H9 (cell line): ENCODE data around the gene USP12. TPM values are rescaled to one million over a fixed set of nuclear protein-coding genes. Genes with fewer than 3 reads are reported as not detected.

Source experiments
- DNase-seq: peaks from one replicate; pipeline ENCODE4 v3.0.0-alpha.2; 2017
- H2AFZ ChIP-seq: one replicate; pipeline ENCODE4 v1.6.1; 2013; ENCODE audit warnings: mild to moderate bottlenecking, low read length, control low read depth, moderate library complexity
- H2AK5ac ChIP-seq: 2 replicates; pipeline ENCODE4 v1.6.1; 2013; ENCODE audit warnings: low read length, control low read depth, mixed read lengths; ENCODE audit not compliant: insufficient read length
- H2BK120ac ChIP-seq: one replicate; pipeline ENCODE4 v1.6.1; 2013; ENCODE audit warnings: low read depth, mild to moderate bottlenecking, low read length, control low read depth, inconsistent platforms; ENCODE audit not compliant: poor library complexity, severe bottlenecking
- H2BK12ac ChIP-seq: 2 replicates; pipeline ENCODE4 v1.6.1; 2013; ENCODE audit warnings: low read length, control low read depth, mixed read lengths, low read depth; ENCODE audit not compliant: insufficient read length
- H2BK15ac ChIP-seq: 2 replicates; pipeline ENCODE4 v1.6.1; 2013; ENCODE audit warnings: low read depth, low read length, control low read depth
- H2BK20ac ChIP-seq: one replicate; pipeline ENCODE4 v1.6.1; 2013; ENCODE audit warnings: low read depth, mild to moderate bottlenecking, low read length, control low read depth, inconsistent platforms; ENCODE audit not compliant: poor library complexity, severe bottlenecking
- H2BK5ac ChIP-seq: 2 replicates; pipeline ENCODE4 v1.6.1; 2013; ENCODE audit warnings: low read length, control low read depth, mixed read lengths; ENCODE audit not compliant: insufficient read length
- H3K14ac ChIP-seq: 2 replicates; pipeline ENCODE4 v1.6.1; 2013; ENCODE audit warnings: low read length, control low read depth; ENCODE audit not compliant: insufficient read depth
- H3K18ac ChIP-seq: 2 replicates; pipeline ENCODE4 v1.6.1; 2013; ENCODE audit warnings: low read depth, mild to moderate bottlenecking, mixed read lengths, low read length, control low read depth; ENCODE audit not compliant: insufficient read length
- H3K23ac ChIP-seq: 2 replicates; pipeline ENCODE4 v1.6.1; 2013; ENCODE audit warnings: low read length, control low read depth, mixed read lengths, low read depth; ENCODE audit not compliant: insufficient read length
- H3K23me2 ChIP-seq: 2 replicates; pipeline ENCODE4 v1.6.1; 2013; ENCODE audit warnings: low read depth, mild to moderate bottlenecking, mixed read lengths, low read length, control low read depth; ENCODE audit not compliant: insufficient read length, poor library complexity, severe bottlenecking
- H3K27ac ChIP-seq: 2 replicates; pipeline ENCODE4 v1.5.1; 2013; ENCODE audit warnings: low read length, control low read depth, mixed read lengths, low read depth; ENCODE audit not compliant: insufficient read length
- H3K27me3 ChIP-seq: 2 replicates; pipeline ENCODE4 v1.6.1; 2013; ENCODE audit warnings: low read length, control low read depth, inconsistent platforms; ENCODE audit not compliant: insufficient read depth
- H3K4ac ChIP-seq: 2 replicates; pipeline ENCODE4 v1.6.1; 2013; ENCODE audit warnings: low read depth, mild to moderate bottlenecking, control low read depth, inconsistent platforms, low read length, moderate library complexity
- H3K4me1 ChIP-seq: 2 replicates; pipeline ENCODE4 v1.6.1; 2013; ENCODE audit warnings: low read length, control low read depth, inconsistent platforms; ENCODE audit not compliant: insufficient read depth
- H3K4me2 ChIP-seq: 2 replicates; pipeline ENCODE4 v1.6.1; 2013; ENCODE audit warnings: low read length, control low read depth, mixed read lengths; ENCODE audit not compliant: insufficient read length, insufficient read depth
- H3K56ac ChIP-seq: 2 replicates; pipeline ENCODE4 v1.6.1; 2013; ENCODE audit warnings: low read depth, mild to moderate bottlenecking, mixed read lengths, low read length, control low read depth; ENCODE audit not compliant: insufficient read length
- H3K79me1 ChIP-seq: 2 replicates; pipeline ENCODE4 v1.6.1; 2013; ENCODE audit warnings: low read depth, mild to moderate bottlenecking, moderate library complexity, low read length, control low read depth, inconsistent platforms; ENCODE audit not compliant: insufficient read depth, poor library complexity, severe bottlenecking
- H3K79me2 ChIP-seq: 2 replicates; pipeline ENCODE4 v1.6.1; 2013; ENCODE audit warnings: low read length, control low read depth, inconsistent platforms; ENCODE audit not compliant: insufficient read depth
- H3K9ac ChIP-seq: 2 replicates; pipeline ENCODE4 v1.6.1; 2013; ENCODE audit warnings: low read length, control low read depth, mixed read lengths; ENCODE audit not compliant: insufficient read length; ENCODE audit errors: extremely low read depth
- H3K9me3 ChIP-seq: one replicate; pipeline ENCODE4 v1.6.1; 2013; ENCODE audit warnings: low read depth, low read length, inconsistent platforms; ENCODE audit not compliant: control insufficient read depth
- H3T11ph ChIP-seq: one replicate; pipeline ENCODE4 v1.6.1; 2013; ENCODE audit warnings: mild to moderate bottlenecking, low read length, control low read depth, inconsistent platforms
- H4K20me1 ChIP-seq: one replicate; pipeline ENCODE4 v1.6.1; 2013; ENCODE audit not compliant: control insufficient read depth, insufficient read length, insufficient read depth
- H4K5ac ChIP-seq: 2 replicates; pipeline ENCODE4 v1.6.1; 2013; ENCODE audit warnings: low read depth, mild to moderate bottlenecking, mixed read lengths, low read length, control low read depth; ENCODE audit not compliant: insufficient read length
- H4K8ac ChIP-seq: replicated peaks from 2 replicates; pipeline ENCODE4 v1.6.1; 2013; ENCODE audit warnings: low read length, control low read depth, mixed read lengths, low read depth; ENCODE audit not compliant: insufficient read length
- H4K91ac ChIP-seq: 2 replicates; pipeline ENCODE4 v1.6.1; 2013; ENCODE audit warnings: low read depth, mild to moderate bottlenecking, moderate library complexity, mixed read lengths, low read length, control low read depth; ENCODE audit not compliant: insufficient read length
- H3K27ac Mint-ChIP-seq, 3 experiments: 2 replicates in 2 of 3; 3 replicates in 1 of 3; pipeline ENCODE4 v1.8.0; 2020 to 2021; ENCODE audit warnings: mixed read lengths in 3 of 3, mild to moderate bottlenecking in 1 of 3, moderate library complexity in 1 of 3
- H3K27me3 Mint-ChIP-seq: 2 replicates; pipeline ENCODE4 v1.8.0; 2021; ENCODE audit warnings: low read depth, mild to moderate bottlenecking, moderate library complexity, mixed read lengths
- H3K36me3 Mint-ChIP-seq, 3 experiments: 2 replicates in 2 of 3; 3 replicates in 1 of 3; pipeline ENCODE4 v1.8.0; 2020 to 2021; ENCODE audit warnings: low read depth in 3 of 3, mixed read lengths in 3 of 3; ENCODE audit not compliant: insufficient read depth in 1 of 3
- H3K4me1 Mint-ChIP-seq, 2 experiments: 2 replicates each; pipeline ENCODE4 v1.8.0; 2020; ENCODE audit warnings: mixed read lengths in 2 of 2
- H3K4me3 Mint-ChIP-seq, 2 experiments: 2 replicates in 1 of 2; 3 replicates in 1 of 2; pipeline ENCODE4 v1.8.0; 2020 to 2021; ENCODE audit warnings: mild to moderate bottlenecking in 2 of 2, mixed read lengths in 2 of 2, moderate library complexity in 1 of 2
- H3K9me3 Mint-ChIP-seq, 2 experiments: 2 replicates in 1 of 2; 3 replicates in 1 of 2; pipeline ENCODE4 v1.8.0; 2020; ENCODE audit warnings: mild to moderate bottlenecking in 2 of 2, mixed read lengths in 2 of 2, moderate library complexity in 1 of 2
- WGBS: extraction: QIAGEN DNeasy Blood & Tissue Kit; methylation state at CpG from one replicate; pipeline ENCODE4 v1.1.7; 2013; ENCODE audit warnings: missing lambda C conversion rate, low lambda C conversion rate, mixed read lengths; ENCODE audit not compliant: insufficient read length; ENCODE audit errors: extremely low coverage; 5-methylcytosine and 5-hydroxymethylcytosine counted together
- total RNA-seq: library from RNA; stranded (reverse); gene quantifications from 2 replicates; pipeline ENCODE4 v1.2.1, GENCODE V29; 2021
- TF ChIP-seq, protein P1 (sequence below): fragments of 200-600 bp; sonication (generic); conservative IDR thresholded peaks from 3 replicates; pipeline ENCODE4 v1.8.0; 2021; ENCODE audit warnings: antibody characterized with exemption, mild to moderate bottlenecking

The USP12 gene
- total RNA-seq, 1 experiment from 2014 or later, result 24.8 TPM

GRCh38 chr13:27208514-27208913 is 36.9 kb upstream of the USP12 start:
- no peak overlapping the region for H3K9ac ChIP-seq
- H2BK120ac ChIP-seq, result no peak overlapping the region
- H2BK12ac ChIP-seq, result no peak overlapping the region
- no peak overlapping the region for H2BK15ac ChIP-seq
- no peaks in the 10 kb centered on the region for H4K20me1 ChIP-seq
- no peaks in the 10 kb centered on the region for H3K79me2 ChIP-seq
- H3K79me1 ChIP-seq, result no peaks in the 10 kb centered on the region
- TF ChIP-seq, protein P1, sequence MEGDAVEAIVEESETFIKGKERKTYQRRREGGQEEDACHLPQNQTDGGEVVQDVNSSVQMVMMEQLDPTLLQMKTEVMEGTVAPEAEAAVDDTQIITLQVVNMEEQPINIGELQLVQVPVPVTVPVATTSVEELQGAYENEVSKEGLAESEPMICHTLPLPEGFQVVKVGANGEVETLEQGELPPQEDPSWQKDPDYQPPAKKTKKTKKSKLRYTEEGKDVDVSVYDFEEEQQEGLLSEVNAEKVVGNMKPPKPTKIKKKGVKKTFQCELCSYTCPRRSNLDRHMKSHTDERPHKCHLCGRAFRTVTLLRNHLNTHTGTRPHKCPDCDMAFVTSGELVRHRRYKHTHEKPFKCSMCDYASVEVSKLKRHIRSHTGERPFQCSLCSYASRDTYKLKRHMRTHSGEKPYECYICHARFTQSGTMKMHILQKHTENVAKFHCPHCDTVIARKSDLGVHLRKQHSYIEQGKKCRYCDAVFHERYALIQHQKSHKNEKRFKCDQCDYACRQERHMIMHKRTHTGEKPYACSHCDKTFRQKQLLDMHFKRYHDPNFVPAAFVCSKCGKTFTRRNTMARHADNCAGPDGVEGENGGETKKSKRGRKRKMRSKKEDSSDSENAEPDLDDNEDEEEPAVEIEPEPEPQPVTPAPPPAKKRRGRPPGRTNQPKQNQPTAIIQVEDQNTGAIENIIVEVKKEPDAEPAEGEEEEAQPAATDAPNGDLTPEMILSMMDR, result no peak
- H2AFZ ChIP-seq, result no peak overlapping the region
- H2BK5ac ChIP-seq, result no peak overlapping the region
- H3K27me3 ChIP-seq, result no peaks in the 10 kb centered on the region
- H3T11ph ChIP-seq, result no peak overlapping the region
- H3K4me2 ChIP-seq, result no peak overlapping the region
- no peaks in the 10 kb centered on the region for H3K23me2 ChIP-seq
- H4K8ac ChIP-seq, result no peak overlapping the region
- no peak overlapping the region for H3K14ac ChIP-seq
- no peak overlapping the region for H2BK20ac ChIP-seq
- DNase-seq, result no peak
- no peaks in the 10 kb centered on the region for H3K9me3 ChIP-seq
- no peak overlapping the region for H3K27ac Mint-ChIP-seq
- H3K18ac ChIP-seq, result no peak overlapping the region
- WGBS, result no CpG with 5 or more reads among the region's 1 CpG
- no peak overlapping the region for H3K4me3 Mint-ChIP-seq
- H3K27me3 Mint-ChIP-seq, result no peaks in the 10 kb centered on the region; the same call in 1 of the 2 replicates
- no peak overlapping the region for H3K27ac ChIP-seq
- peaks cover 0 to 9% (median 8%) of the 10 kb centered on the region in 3 experiments; a peak in 3 of 7 replicates for H3K36me3 Mint-ChIP-seq
- H3K56ac ChIP-seq, result no peak overlapping the region
- no peaks in the 10 kb centered on the region for H3K4me1 ChIP-seq
- H3K23ac ChIP-seq, result no peak overlapping the region
- H4K5ac ChIP-seq, result no peak overlapping the region
- no peak overlapping the region for H3K4ac ChIP-seq
- peaks cover 3 to 12% of the 10 kb centered on the region in 2 experiments; a peak in 3 of 4 replicates for H3K4me1 Mint-ChIP-seq
- H4K91ac ChIP-seq, result no peak overlapping the region
- H3K9me3 Mint-ChIP-seq, result peaks cover 2 to 14% of the 10 kb centered on the region in 2 experiments; a peak in 2 of 5 replicates
- no peak overlapping the region for H2AK5ac ChIP-seq
